ENCODE data around the gene SGTA. TPM values are rescaled to one million over a fixed set of nuclear protein-coding genes. Genes with fewer than 3 reads are reported as not detected.

SGTA gene
- total and polyA plus RNA-seq, 2 of the 8 experiments (the other 6 are each of a cell fraction or from before 2014, with no cell fraction given): 86.8 to 130 TPM

DNA sequence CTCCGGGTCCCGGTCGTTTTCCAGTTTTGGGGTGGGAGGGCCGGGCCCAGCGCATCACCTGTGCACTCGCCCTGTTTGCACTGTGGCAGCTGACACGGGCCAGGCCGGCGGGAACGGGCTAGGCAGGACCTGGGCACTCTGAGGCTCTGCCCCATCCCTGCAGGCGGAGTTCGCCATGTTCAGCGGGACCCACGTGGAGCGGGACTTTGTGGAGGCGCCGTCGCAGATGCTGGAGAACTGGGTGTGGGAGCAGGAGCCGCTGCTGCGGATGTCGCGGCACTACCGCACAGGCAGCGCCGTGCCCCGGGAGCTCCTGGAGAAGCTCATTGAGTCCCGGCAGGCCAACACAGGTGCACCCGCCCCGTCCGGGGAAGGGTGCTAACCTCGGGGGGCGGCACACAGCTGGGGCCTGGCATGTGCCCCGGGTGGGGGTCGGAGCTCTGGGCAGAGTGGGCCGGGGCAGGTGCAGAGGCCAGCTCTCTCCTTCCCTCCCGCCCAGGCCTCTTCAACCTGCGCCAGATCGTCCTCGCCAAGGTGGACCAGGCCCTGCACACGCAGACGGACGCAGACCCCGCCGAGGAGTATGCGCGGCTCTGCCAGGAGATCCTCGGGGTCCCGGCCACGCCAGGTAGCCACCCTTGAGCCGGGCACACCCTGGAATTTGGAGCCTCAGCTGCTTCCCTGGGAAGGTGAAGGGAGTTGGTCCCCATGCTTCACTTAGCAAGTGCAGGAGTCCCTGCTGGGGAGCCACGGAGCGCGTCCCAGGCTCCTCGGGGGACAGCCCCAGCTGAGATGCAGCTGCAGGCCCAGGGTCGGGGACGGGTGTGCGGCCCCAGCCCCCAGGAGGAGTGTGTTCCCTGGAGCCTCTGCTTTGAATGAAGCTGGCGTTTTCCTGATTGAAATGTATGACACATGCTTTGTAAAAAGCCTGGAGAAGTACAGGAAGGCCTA lies 27.3 kb upstream of the SGTA start (continued):
- TF ChIP-seq, protein P1, sequence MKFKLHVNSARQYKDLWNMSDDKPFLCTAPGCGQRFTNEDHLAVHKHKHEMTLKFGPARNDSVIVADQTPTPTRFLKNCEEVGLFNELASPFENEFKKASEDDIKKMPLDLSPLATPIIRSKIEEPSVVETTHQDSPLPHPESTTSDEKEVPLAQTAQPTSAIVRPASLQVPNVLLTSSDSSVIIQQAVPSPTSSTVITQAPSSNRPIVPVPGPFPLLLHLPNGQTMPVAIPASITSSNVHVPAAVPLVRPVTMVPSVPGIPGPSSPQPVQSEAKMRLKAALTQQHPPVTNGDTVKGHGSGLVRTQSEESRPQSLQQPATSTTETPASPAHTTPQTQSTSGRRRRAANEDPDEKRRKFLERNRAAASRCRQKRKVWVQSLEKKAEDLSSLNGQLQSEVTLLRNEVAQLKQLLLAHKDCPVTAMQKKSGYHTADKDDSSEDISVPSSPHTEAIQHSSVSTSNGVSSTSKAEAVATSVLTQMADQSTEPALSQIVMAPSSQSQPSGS (IDR thresholded peaks at IDR 0.05; ENCODE audit: low read length): no peak
- TF ChIP-seq POLR2AphosphoS5 (IDR thresholded peaks at IDR 0.05; ENCODE audit: low read depth, low read length) (no peak), CREB1 (IDR thresholded peaks at IDR 0.05) (no peak)
- TF ChIP-seq, protein P2, sequence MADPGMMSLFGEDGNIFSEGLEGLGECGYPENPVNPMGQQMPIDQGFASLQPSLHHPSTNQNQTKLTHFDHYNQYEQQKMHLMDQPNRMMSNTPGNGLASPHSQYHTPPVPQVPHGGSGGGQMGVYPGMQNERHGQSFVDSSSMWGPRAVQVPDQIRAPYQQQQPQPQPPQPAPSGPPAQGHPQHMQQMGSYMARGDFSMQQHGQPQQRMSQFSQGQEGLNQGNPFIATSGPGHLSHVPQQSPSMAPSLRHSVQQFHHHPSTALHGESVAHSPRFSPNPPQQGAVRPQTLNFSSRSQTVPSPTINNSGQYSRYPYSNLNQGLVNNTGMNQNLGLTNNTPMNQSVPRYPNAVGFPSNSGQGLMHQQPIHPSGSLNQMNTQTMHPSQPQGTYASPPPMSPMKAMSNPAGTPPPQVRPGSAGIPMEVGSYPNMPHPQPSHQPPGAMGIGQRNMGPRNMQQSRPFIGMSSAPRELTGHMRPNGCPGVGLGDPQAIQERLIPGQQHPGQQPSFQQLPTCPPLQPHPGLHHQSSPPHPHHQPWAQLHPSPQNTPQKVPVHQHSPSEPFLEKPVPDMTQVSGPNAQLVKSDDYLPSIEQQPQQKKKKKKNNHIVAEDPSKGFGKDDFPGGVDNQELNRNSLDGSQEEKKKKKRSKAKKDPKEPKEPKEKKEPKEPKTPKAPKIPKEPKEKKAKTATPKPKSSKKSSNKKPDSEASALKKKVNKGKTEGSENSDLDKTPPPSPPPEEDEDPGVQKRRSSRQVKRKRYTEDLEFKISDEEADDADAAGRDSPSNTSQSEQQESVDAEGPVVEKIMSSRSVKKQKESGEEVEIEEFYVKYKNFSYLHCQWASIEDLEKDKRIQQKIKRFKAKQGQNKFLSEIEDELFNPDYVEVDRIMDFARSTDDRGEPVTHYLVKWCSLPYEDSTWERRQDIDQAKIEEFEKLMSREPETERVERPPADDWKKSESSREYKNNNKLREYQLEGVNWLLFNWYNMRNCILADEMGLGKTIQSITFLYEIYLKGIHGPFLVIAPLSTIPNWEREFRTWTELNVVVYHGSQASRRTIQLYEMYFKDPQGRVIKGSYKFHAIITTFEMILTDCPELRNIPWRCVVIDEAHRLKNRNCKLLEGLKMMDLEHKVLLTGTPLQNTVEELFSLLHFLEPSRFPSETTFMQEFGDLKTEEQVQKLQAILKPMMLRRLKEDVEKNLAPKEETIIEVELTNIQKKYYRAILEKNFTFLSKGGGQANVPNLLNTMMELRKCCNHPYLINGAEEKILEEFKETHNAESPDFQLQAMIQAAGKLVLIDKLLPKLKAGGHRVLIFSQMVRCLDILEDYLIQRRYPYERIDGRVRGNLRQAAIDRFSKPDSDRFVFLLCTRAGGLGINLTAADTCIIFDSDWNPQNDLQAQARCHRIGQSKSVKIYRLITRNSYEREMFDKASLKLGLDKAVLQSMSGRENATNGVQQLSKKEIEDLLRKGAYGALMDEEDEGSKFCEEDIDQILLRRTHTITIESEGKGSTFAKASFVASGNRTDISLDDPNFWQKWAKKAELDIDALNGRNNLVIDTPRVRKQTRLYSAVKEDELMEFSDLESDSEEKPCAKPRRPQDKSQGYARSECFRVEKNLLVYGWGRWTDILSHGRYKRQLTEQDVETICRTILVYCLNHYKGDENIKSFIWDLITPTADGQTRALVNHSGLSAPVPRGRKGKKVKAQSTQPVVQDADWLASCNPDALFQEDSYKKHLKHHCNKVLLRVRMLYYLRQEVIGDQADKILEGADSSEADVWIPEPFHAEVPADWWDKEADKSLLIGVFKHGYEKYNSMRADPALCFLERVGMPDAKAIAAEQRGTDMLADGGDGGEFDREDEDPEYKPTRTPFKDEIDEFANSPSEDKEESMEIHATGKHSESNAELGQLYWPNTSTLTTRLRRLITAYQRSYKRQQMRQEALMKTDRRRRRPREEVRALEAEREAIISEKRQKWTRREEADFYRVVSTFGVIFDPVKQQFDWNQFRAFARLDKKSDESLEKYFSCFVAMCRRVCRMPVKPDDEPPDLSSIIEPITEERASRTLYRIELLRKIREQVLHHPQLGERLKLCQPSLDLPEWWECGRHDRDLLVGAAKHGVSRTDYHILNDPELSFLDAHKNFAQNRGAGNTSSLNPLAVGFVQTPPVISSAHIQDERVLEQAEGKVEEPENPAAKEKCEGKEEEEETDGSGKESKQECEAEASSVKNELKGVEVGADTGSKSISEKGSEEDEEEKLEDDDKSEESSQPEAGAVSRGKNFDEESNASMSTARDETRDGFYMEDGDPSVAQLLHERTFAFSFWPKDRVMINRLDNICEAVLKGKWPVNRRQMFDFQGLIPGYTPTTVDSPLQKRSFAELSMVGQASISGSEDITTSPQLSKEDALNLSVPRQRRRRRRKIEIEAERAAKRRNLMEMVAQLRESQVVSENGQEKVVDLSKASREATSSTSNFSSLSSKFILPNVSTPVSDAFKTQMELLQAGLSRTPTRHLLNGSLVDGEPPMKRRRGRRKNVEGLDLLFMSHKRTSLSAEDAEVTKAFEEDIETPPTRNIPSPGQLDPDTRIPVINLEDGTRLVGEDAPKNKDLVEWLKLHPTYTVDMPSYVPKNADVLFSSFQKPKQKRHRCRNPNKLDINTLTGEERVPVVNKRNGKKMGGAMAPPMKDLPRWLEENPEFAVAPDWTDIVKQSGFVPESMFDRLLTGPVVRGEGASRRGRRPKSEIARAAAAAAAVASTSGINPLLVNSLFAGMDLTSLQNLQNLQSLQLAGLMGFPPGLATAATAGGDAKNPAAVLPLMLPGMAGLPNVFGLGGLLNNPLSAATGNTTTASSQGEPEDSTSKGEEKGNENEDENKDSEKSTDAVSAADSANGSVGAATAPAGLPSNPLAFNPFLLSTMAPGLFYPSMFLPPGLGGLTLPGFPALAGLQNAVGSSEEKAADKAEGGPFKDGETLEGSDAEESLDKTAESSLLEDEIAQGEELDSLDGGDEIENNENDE (IDR thresholded peaks at IDR 0.05; ENCODE audit: insufficient replicate concordance, low read length): no peak

Data from H1 (cell line).